Stimulated activated naive CD8-positive, alpha-beta T cell treated with anti-CD3 and anti-CD28 coated beads, Interleukin-15, Interleukin-2, amounts not matched to agents 100 ng/mL and 50 ng/mL, for 24 hours (primary cell): ENCODE data around the gene VWA3B.

Source experiments
- H3K27ac Mint-ChIP-seq: one replicate; pipeline ENCODE4 v1.8.0; 2021; ENCODE audit warnings: mild to moderate bottlenecking, mixed read lengths
- H3K27me3 Mint-ChIP-seq: one replicate; pipeline ENCODE4 v1.8.0; 2021; ENCODE audit warnings: mixed read lengths
- H3K36me3 Mint-ChIP-seq: one replicate; pipeline ENCODE4 v1.8.0; 2021; ENCODE audit warnings: low read depth, mixed read lengths
- H3K4me1 Mint-ChIP-seq: one replicate; pipeline ENCODE4 v1.8.0; 2021; ENCODE audit warnings: low read depth, mixed read lengths
- H3K4me3 Mint-ChIP-seq: one replicate; pipeline ENCODE4 v1.8.0; 2021; ENCODE audit warnings: mild to moderate bottlenecking, mixed read lengths
- H3K9me3 Mint-ChIP-seq: one replicate; pipeline ENCODE4 v1.8.0; 2021; ENCODE audit warnings: mixed read lengths

The VWA3B gene

DNA sequence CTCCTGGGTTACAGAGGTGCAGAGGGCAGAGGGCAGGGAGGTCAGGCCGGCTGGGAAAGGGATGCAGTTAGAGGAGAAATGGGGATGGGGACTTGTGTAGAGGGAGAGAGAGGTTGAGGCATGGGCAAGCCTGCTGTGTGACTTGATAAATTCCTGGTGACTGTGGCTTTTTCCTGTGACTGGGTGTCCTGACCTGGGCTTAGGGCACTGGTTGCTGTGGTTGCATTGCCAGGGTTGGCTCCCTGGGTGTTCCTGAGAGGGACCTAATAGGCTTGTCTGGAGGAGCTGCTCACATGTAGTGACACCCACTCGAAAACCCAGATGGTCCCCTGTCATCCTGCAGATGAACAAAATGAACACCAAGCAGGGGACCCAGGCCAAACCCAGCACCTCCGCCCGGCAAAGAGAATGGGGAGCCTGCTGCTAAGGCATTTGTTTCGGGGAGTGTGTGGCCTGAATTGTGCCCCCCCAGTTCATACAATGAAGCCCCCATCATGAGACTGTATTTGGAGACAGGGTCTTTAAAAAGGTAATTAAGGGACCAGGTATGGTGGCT is 78.6 kb downstream of the VWA3B start:
- Mint-ChIP-seq H3K4me1 (no peaks in the 10 kb centered on the region), H3K36me3 (no peaks in the 10 kb centered on the region), H3K27me3 (peaks cover 30% of the 10 kb centered on the region), H3K27ac (no peak overlapping the region), H3K4me3 (no peak overlapping the region), H3K9me3 (no peaks in the 10 kb centered on the region)

- Mint-ChIP-seq H3K4me1 (no peaks in the 10 kb centered on the region), H3K9me3 (no peaks in the 10 kb centered on the region), H3K36me3 (no peaks in the 10 kb centered on the region), H3K27ac (no peak overlapping the region), H3K27me3 (peaks cover 39% of the 10 kb centered on the region), H3K4me3 (no peak overlapping the region)
Measured at GRCh38 chr2:98167916-98168315, 80.9 kb downstream of the VWA3B start.

GRCh38 chr2:98170076-98170475 is 83.1 kb downstream of the VWA3B start:
- no peaks in the 10 kb centered on the region for H3K36me3 Mint-ChIP-seq
- no peaks in the 10 kb centered on the region for H3K9me3 Mint-ChIP-seq
- no peak overlapping the region for H3K27ac Mint-ChIP-seq
- no peak overlapping the region for H3K4me3 Mint-ChIP-seq
- H3K27me3 Mint-ChIP-seq = peaks cover 48% of the 10 kb centered on the region
- no peaks in the 10 kb centered on the region for H3K4me1 Mint-ChIP-seq

GRCh38 chr2:98172150-98172765 is 85.3 kb downstream of the VWA3B start:
- no peaks in the 10 kb centered on the region for H3K4me1 Mint-ChIP-seq
- no peaks in the 10 kb centered on the region for H3K9me3 Mint-ChIP-seq
- no peaks in the 10 kb centered on the region for H3K36me3 Mint-ChIP-seq
- no peak overlapping the region for H3K4me3 Mint-ChIP-seq
- no peak overlapping the region for H3K27ac Mint-ChIP-seq
- peaks cover 69% of the 10 kb centered on the region for H3K27me3 Mint-ChIP-seq

DNA sequence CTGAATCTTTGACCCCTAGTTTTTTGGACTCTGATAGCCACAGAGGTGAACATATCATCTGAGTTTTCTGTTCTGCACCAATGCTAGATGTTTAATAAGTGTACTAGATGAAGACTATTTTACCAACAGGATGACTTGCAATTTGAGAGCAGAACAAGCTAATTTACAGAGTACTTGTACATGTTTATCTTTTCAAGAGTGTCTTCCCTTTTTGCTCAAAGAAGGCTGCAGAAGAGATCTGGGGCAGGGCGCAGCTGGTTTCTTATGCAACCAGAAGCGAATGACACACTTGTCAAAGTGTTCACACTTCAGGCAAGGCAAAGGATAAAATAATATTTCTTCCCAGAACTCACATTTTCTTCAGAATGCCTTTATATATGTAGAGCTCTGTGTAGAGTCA is 86.0 kb downstream of the VWA3B start:
- Mint-ChIP-seq H3K27ac (no peak overlapping the region), H3K9me3 (no peaks in the 10 kb centered on the region), H3K36me3 (no peaks in the 10 kb centered on the region), H3K27me3 (peaks cover 71% of the 10 kb centered on the region), H3K4me1 (no peaks in the 10 kb centered on the region), H3K4me3 (no peak overlapping the region)

GRCh38 chr2:98175811-98176210 is 88.8 kb downstream of the VWA3B start:
- Mint-ChIP-seq H3K36me3 (no peaks in the 10 kb centered on the region), H3K27ac (no peak overlapping the region), H3K4me3 (no peak overlapping the region), H3K27me3 (peaks cover 67% of the 10 kb centered on the region), H3K4me1 (no peaks in the 10 kb centered on the region), H3K9me3 (no peaks in the 10 kb centered on the region)

GRCh38 chr2:98177286-98177685 is 90.3 kb downstream of the VWA3B start:
- Mint-ChIP-seq H3K4me3 (no peak overlapping the region), H3K27me3 (peaks cover 70% of the 10 kb centered on the region), H3K4me1 (no peaks in the 10 kb centered on the region), H3K36me3 (no peaks in the 10 kb centered on the region), H3K9me3 (no peaks in the 10 kb centered on the region), H3K27ac (no peak overlapping the region)

DNA sequence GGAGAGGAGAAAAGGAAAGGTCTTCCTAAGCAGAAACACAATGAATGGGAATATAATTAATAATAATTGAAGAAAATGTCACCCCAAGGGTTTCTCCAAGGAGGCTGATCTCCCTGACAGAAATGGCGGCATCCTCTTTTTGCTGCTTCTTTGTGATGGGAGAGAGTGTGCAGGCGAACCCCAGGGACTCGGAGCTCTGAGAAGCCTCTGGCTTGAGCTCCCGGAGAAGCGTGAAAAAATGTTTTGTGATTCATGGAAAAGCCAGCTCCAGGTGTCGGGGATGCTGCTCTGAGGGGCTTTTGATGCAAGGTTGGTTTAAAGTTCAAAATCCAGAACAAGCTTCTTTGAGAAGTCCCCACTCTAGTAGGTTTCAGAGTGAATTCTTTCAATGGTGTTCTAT is 91.0 kb downstream of the VWA3B start:
- H3K27ac Mint-ChIP-seq = no peak overlapping the region
- H3K36me3 Mint-ChIP-seq = no peaks in the 10 kb centered on the region
- no peak overlapping the region for H3K4me3 Mint-ChIP-seq
- H3K27me3 Mint-ChIP-seq = peaks cover 66% of the 10 kb centered on the region
- no peaks in the 10 kb centered on the region for H3K9me3 Mint-ChIP-seq
- no peaks in the 10 kb centered on the region for H3K4me1 Mint-ChIP-seq

DNA sequence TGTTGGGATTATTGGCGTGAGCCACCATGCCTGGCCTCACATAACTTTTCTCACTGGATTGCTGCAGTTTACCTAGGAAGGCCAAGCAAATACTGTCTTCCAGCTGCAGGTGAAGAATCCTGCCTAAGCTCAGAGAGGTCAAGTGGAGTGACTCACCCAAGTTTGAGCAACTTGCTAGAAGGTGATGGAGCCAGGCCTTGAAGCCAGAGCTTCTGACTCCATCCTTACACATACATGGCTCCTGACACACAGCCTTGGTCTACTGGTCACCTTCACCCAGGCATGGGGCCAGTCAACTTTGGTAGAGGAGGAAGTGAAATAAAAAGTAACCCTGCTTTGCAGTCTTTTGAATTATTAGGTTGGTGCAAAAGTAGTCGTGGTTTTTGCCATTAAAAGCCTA is 93.5 kb downstream of the VWA3B start:
- Mint-ChIP-seq H3K27me3 (peaks cover 53% of the 10 kb centered on the region), H3K36me3 (no peaks in the 10 kb centered on the region)

GRCh38 chr2:98181346-98181745 is 94.4 kb downstream of the VWA3B start:
- H3K27ac Mint-ChIP-seq = no peak overlapping the region
- H3K36me3 Mint-ChIP-seq = no peaks in the 10 kb centered on the region
- H3K4me1 Mint-ChIP-seq = no peaks in the 10 kb centered on the region
- peaks cover 45% of the 10 kb centered on the region for H3K27me3 Mint-ChIP-seq
- no peaks in the 10 kb centered on the region for H3K9me3 Mint-ChIP-seq
- no peak overlapping the region for H3K4me3 Mint-ChIP-seq

More for the DNA sequence above, 93.5 kb downstream of the VWA3B start:
- no peaks in the 10 kb centered on the region for H3K4me1 Mint-ChIP-seq
- no peak overlapping the region for H3K4me3 Mint-ChIP-seq
- H3K27ac Mint-ChIP-seq = no peak overlapping the region
- H3K9me3 Mint-ChIP-seq = no peaks in the 10 kb centered on the region

DNA sequence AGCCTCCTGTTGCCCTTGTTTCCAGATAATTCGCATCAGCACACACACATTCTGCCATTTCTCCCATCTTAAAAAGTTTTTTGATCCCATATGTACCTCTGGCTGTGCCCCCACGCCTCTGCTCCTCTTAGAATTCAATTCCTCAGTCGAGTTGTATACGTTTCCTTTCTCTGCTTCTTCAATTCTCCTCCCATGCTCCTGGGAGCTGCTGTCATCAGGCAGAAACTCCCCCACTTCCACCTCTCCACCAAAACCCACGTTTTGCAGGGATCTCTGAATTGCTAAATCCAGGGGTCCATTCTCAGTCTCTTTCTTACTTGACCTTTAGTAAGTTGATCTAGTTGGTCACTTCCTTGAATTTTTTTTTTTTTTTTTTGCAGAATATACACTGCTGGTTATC is 98.8 kb downstream of the VWA3B start:
- no peaks in the 10 kb centered on the region for H3K9me3 Mint-ChIP-seq
- H3K27me3 Mint-ChIP-seq = peaks cover 13% of the 10 kb centered on the region
- H3K36me3 Mint-ChIP-seq = no peaks in the 10 kb centered on the region
- H3K4me1 Mint-ChIP-seq = no peaks in the 10 kb centered on the region
- no peak overlapping the region for H3K27ac Mint-ChIP-seq
- H3K4me3 Mint-ChIP-seq = no peak overlapping the region

DNA sequence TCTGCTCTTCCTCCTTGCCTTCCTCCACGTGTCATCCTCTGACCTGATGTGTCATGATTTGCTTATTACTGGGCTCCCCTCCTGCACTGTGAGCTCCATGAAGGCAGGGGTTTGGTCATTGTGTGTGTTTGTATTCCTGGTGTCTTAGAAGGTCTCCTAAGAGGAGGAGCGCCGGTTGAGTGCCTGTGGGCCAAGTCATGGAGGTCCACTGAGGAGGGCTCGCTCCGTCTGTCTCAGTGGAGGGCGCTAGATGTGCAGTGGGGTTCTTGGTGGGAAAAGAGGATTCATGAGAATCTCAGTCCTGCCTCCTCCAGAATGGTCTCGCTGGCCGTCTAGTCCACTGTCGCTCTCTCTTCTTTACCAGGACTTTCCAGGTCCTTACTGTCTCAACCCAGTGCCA is 100.2 kb downstream of the VWA3B start:
- Mint-ChIP-seq H3K9me3 (no peaks in the 10 kb centered on the region), H3K36me3 (no peaks in the 10 kb centered on the region), H3K27ac (no peak overlapping the region), H3K27me3 (peaks cover 2% of the 10 kb centered on the region), H3K4me3 (no peak overlapping the region), H3K4me1 (no peaks in the 10 kb centered on the region)

DNA sequence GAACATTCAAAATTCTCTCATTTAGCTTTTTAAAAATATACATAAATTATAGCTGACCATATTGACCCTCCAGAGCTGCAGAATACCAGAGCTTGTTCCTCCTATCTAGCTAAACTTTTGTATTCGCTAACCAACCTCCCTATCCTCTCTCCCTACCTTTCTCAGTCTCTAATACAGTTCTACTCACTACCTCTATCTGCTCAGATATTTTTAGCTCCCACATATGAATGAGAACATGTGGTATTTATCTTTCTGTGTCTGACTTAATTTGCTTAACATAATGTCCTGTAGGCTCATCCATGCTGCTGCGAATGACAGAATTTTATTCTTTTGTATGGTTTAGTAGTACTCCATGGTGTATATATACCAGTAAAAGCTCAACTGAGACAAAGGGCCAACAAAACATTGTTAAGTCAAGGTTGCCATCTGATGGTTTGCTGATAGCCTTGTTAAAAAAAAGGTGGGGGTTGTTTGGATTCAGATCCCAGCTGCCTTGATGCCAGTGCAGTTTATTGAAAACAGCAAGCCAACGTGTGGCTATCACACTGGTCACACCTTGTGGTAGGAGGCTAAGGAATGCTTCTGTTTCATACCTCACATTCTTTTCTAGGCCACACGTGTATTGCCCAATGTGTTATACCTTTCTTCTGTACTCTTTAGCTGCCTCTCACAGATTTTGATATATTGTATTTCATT is 101.5 kb downstream of the VWA3B start:
- Mint-ChIP-seq H3K4me3 (no peak overlapping the region), H3K4me1 (no peaks in the 10 kb centered on the region), H3K36me3 (no peaks in the 10 kb centered on the region), H3K9me3 (no peaks in the 10 kb centered on the region), H3K27me3 (peaks cover 7% of the 10 kb centered on the region), H3K27ac (no peak overlapping the region)

GRCh38 chr2:98191883-98192282 is 104.9 kb downstream of the VWA3B start:
- no peaks in the 10 kb centered on the region for H3K9me3 Mint-ChIP-seq
- no peak overlapping the region for H3K27ac Mint-ChIP-seq
- no peaks in the 10 kb centered on the region for H3K4me1 Mint-ChIP-seq
- H3K36me3 Mint-ChIP-seq = no peaks in the 10 kb centered on the region
- H3K27me3 Mint-ChIP-seq = peaks cover 13% of the 10 kb centered on the region
- H3K4me3 Mint-ChIP-seq = no peak overlapping the region

DNA sequence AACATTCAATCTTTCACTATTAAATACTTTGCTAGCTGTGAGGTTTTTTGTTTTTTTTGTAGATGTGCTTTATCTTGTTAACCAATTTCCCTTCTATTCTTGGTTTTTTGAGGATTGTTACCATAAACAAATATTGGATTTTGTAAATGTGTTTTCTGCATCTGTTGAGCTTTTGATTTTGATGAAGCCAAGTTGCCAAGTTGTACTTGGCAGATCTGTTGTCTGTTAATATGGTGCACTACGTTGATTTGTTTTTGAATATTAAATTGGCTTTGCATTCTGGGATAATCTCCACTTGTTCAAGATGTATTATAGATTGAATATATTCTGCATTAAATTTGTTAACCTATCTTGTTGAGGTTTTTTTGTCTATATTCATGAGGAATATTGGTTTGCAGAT is 114.6 kb downstream of the VWA3B start:
- Mint-ChIP-seq H3K27ac (no peak overlapping the region), H3K9me3 (no peaks in the 10 kb centered on the region), H3K4me3 (no peak overlapping the region), H3K4me1 (no peaks in the 10 kb centered on the region), H3K36me3 (no peaks in the 10 kb centered on the region), H3K27me3 (peaks cover 26% of the 10 kb centered on the region)

DNA sequence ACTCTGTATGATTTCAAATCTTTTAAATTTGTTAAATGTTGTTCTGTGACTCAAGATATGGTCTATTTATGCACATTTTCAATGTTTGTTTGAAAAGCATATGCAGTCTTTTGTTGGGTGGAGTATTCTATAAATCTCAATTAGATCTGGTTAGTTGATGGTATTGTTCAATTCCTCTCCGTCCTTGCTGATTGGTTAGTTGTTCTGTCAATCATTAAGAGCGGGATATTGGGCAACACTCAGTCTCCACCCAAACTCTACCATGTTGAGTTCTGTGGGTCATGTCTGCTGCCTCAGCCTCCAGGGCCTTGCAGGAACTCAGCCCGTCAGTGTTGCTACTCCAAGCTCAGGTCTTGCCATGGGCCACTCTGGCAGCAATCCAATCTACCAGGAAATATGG is 118.9 kb downstream of the VWA3B start:
- peaks cover 32% of the 10 kb centered on the region for H3K27me3 Mint-ChIP-seq
- H3K4me1 Mint-ChIP-seq = no peaks in the 10 kb centered on the region

More for the DNA sequence above, 118.9 kb downstream of the VWA3B start:
- H3K4me3 Mint-ChIP-seq = no peak overlapping the region
- no peaks in the 10 kb centered on the region for H3K36me3 Mint-ChIP-seq
- no peaks in the 10 kb centered on the region for H3K9me3 Mint-ChIP-seq
- no peak overlapping the region for H3K27ac Mint-ChIP-seq
